Stimulated activated CD4-positive, alpha-beta T cell treated with anti-CD3 and anti-CD28 coated beads, Interleukin-12 subunit alpha, Interleukin-12 subunit beta, amount 100 ng/mL, for 48 hours (primary cell): Measurements from ENCODE around the gene ITGB3.
A peak's percentile ranks its signal among the peaks of the same experiment; 100 is the strongest.
"Not testable (repeated sequence)": the region's sequence is repeated elsewhere in the genome, so short reads cannot be mapped to it uniquely, and the experiment has no call there.

Experiments
- DNase-seq, 3 donors: peaks; one replicate each; pipeline ENCODE4 v3.0.0-alpha.2; 2020; ENCODE audit warnings: low read depth in 2 of 3, low spot score in 1 of 3

ITGB3 gene

DNA sequence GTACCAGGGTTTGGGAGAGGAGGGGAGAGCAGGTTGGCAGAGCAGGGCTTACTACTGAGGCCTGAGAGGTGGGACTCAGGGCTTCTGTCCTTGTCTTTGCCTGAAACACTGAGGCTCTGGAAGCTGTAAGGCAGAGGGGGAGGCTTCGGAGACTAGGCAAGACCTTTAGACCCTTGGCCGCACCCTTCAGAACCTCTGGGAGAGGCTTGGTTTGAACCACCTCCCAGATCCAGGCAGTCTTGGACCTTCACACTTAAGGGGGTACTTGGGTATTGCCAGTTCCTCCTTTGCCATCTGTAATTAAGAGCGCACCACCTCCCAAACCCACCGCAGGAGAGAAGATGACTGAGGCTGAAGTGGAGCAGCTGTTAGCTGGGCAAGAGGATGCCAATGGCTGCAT is 31.6 kb upstream of the ITGB3 start:
- no peak for DNase-seq

DNA sequence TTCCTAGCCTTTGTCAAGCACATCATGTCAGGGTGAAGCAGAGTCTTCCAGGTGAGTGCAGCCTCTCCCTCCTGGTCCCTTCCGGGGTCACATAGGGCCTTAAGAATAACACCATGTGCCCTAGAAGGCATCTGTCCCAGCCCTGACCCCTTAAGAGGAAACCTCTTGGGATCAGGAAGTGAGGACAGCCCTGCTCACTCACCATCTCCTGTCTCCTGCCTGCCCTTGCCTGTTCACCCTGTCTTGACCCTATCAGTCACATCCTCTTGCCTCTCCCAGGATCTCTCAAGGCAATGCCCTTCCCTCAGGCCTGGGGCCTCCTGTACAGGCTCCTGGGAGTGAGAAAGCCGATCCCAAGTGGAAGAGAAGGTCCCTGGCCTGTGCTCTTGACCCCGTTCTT is 30.6 kb upstream of the ITGB3 start:
- no peak for DNase-seq

DNA sequence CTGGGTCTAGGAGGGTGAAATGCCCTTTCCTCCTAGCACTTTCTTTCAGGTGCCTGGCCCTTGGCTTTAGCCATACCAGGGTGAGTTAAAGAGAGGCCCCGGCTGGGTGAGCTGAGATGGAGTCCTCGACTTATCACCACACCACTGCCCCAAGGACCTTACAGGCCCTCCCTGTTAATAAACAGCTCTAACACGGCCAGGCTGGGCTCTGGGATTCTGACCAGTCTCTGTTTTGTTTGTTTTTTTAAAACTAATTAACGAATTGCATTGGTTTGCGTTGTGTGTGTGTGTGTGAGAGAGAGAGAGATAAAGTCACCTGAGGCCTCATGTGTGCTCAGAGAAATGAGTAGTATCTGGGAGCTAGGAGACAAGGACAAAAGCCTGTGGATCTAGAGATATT is 30.2 kb upstream of the ITGB3 start:
- no peak for DNase-seq

DNA sequence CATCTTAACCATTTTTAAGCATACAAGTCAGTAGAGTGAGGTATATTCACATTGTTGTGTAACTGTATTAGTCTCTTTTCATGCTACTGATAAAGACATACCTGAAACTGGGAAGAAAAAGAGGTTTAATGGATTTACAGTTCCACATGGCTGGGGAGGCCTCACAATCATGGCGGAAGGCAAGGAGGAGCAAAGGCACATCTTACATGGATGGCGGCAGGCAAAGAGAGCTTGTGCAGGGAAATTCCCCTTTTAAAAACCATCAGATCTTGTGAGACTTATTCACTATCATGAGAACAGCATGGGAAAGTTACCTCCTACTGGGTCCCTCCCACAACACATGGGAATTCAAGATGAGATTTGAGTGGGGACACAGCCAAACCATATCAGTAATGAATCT is 29.6 kb upstream of the ITGB3 start:
- DNase-seq, result not testable (repeated sequence)

DNA sequence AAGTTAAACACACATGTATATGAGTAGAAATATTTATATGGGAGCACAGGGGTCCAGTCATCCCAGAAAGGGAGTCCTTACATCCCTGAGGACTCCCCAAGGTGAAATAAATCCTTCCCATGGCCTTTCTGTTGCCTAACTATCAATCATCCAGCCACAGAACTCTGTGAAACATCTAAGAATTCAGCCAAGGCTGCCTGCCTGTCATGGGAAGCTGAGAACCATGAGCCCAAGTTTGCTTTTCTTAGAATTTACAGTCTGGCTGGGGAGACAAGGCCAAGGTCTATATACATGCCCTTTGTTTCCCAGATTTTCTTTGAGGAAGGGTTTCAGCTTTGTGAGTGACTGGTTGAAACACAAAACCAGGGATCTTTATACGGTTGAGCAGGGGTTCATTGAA is 28.7 kb upstream of the ITGB3 start:
- DNase-seq, result no peak

DNA sequence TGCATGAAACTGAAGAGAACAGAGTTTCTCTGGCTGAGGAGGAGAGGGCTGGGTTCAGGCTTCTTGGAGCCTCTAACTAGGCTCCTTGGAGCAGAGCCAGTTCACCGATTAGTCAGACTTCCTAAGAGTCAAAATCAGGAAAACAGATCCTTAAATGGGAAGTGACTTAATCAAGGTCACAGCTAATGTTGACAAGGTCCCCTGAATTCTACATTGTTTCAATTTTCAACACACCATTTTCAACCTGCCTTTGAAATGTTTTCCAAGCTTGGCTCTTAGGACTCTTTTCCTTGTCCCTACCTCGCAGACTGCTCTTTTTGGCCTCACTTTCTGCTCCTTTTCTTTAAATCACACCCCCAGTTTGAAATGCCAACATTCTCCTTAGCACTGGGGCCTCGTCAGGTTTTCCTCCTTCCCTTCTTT is 28.2 kb upstream of the ITGB3 start:
- DNase-seq, result no peak

DNA sequence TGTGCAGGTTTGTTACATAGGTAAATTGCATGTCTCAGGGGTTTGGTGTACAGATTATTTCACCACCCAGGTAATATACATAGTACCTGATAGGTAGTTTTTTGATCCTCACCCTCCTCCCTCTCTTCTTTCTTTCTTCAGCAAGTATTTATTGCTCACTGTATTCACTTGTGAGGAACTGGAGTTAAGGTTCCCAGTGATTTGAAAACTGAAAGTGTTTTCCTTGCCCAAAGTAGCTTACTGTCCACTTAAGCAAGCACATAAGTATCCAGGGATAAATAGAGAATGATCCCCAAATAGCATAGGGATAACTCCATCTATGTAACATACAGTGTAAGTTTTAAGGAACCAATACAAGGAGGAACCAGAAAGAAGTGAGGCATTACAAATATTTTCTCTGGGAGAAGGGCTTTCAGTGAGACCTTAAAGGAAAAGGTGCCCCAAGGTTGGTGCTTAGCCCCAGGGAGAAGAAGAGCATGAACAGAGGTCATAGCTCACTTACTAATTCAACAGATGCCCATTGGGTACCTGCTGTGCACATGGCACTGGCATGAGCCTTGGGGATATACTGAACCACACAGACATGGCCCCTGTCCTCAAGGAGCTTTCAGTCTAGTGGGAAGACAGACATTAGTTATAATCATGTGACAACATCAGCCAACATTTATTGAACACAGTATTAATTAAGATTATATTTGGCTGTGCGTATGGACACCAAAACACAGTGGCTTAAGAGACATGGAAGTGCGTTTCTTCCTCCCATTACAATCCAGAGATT is 27.5 kb upstream of the ITGB3 start:
- no peak for DNase-seq

DNA sequence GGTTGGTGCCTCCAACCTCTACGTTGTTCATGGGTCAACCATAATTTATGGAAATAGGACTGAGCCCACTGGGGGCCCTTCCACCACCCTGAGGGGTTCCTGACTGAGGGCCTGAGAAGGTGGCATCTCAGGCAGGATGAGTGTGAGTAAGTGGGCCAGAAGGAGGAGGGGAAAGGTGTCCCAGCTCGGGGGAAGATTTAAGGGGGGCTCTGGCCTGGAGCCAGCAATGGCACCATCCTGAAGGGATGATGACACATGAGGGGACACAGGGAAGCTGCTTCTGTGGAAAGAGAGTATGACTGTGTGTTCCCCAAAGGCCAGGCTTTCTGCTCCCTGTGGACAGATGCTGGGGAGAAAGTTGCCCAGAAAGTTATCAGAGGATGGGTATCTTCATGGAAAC is 25.8 kb upstream of the ITGB3 start:
- no peak for DNase-seq

DNA sequence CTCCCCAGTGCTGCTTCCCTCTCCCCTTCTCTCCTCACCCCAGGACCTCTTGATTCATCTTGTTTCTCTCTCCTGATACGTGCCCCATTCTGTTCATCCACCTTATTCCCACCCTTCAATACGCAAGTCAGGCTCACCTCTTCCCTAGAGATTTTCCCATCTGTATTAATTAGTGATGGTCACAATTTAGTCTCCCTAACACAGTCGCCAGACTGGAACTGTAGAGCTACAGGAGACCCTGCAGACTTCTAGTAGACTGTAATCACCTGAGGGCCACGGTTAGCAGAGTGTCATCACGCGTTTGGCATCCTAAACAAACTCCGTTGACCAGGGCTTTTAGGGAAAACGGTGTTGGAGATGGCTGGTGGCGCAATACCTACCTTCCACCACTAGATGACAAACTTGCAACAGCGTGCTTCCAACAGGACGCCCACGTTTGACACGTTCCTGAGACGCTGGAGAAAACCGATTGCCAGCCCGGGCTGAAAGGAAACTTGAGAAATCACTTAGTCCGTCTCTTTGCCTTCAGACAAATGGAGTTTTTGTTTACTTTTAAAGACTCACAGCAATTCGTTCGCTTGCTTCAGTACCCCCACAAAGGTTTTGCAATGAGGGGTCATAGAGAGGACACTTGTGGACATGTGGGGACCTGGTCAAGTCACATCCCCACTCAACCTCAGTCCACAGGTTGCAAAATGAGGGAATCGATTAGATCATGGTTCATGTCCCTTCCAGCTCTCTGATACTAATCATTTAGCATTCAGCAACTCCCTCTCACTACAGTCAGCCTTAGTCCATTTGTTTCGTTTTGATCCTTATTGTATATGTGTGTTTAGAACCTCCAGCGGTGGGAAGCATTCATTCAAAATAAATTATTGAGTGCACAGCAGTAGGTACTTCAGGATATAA is 23.8 kb upstream of the ITGB3 start:
- peak; percentile 61 to 75 (median 70) for DNase-seq

DNA sequence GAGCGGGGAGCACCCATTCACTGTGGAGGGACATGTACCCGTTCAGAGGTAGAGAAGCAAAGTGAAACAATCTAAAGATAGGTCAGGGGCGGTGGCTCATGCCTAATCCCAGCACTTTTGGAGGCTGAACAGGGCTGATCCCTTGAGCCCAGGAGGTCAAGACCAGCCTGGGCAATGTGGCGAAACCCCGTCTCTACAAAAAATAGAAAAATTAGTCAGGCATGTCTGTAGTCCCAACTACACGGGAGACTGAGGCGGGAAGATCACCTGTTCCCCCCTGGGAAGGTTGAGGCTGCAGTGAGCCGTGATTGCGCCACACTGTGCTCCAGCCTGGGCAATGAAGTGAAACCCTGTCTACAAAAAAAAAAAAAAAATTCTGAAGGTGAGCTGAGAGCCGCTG is 22.8 kb upstream of the ITGB3 start:
- no peak for DNase-seq

DNA sequence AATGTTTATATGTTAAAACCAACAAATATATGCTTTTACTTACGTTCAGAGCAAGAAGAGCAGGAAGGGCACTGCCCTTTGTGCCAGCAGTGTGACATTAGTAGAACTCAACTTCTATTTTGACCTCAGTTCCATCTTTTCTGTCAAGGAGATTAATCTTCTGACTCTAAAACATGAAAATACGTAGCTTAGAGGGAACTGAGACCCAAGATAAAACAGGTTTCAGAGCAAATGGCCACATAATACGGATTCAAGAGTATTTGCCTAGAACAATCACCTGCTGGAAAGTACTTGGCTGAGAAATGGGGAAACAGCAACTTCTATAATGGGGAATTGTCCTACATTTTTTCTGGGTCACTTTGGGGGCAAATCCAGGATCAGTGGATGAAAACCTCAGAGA is 22.3 kb upstream of the ITGB3 start:
- no peak for DNase-seq

DNA sequence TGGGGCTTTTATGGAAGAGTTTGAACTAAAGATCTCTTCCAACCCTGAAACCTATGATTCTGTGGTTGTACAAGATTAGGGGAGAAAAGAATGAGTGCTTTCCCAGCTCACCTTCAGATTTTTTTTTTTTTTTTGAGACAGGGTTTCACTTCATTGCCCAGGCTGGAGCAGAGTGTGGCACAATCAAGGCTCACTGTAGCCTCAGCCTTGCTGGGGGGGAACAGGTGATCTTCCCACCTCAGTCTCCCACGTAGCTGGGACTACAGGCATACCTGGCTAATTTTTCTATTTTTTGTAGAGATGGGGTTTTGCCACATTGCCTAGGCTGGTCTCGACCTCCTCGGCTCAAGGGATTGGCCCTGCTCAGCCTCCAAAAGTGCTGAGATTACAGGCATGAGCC is 21.8 kb upstream of the ITGB3 start:
- DNase-seq, result no peak

DNA sequence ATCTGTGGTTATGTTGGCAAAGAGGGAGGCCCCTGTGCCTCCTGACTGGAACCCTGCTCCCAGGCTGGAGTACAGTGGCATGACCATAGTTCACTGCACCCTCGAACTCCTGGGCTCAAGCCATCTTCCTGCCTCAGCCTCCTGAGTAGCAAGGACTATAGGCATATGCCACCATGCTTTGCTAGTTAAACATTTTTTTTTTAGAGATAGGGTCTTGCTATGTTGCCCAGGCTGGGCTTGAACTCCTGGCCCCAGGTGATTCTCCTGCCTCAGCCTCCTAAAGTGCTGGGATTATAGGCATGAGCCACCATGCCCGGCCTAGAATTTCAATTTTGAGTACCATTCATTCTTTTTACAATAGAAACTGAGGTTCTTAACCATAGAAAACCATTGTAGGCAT is 21.2 kb upstream of the ITGB3 start:
- DNase-seq, result no peak

DNA sequence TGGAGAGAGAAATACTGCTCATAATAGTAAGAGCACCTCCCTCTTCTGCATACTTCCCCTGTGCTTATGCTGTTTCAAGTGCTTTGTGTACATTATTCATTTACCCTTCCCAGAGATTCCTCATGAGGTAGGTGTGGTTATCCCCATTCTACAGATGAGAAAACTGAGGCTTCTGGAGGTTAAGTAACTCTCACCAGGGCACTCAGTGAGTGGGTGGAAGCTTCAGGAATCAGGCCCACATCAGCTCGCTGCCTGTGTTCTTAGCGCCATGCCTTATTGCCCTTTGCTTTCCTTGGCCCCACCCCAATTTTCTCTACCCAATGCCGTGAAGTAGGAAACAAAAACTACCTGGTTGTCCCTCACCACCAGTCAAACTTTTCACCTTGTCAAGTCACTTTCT is 18.1 kb upstream of the ITGB3 start:
- no peak for DNase-seq

DNA sequence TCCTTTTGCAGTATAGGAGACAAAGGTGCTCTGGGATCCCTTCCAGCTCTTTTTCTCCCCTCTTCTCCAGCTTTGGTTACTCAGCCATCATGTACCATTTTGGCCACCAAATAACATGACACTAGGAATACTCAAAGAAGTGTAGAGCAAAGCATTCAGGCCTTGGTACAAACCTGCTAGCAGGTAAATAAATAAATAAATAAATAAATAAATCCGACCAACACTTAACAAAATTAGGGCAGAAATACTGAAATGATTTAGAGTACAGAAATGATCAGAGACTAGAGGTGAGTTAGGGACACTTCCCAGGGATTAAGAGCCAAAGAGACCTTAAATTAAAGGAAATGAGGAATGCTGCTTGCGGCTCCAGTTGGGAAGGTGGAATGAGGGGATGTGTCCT is 17.7 kb upstream of the ITGB3 start:
- no peak for DNase-seq

DNA sequence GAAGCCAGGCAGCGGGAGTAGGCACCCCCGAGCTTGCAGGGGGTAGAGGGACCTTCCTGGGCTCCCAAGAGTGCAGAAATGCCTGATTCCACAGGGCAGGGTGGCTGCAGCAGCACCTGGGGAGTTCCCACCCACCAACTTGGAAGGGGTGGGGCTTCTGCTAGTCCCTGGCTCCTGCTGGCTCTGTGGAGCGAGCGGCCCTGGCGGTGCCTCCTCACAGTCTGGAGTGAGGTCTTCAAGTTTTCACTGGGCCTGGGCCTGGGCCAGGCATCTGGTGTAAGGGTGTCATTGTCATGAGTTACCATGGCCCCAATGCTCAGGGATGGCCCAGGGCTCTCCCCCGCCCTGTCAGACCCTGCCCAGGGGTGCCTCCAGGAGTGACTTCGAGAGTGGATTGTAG is 15.8 kb upstream of the ITGB3 start:
- DNase-seq, result no peak

DNA sequence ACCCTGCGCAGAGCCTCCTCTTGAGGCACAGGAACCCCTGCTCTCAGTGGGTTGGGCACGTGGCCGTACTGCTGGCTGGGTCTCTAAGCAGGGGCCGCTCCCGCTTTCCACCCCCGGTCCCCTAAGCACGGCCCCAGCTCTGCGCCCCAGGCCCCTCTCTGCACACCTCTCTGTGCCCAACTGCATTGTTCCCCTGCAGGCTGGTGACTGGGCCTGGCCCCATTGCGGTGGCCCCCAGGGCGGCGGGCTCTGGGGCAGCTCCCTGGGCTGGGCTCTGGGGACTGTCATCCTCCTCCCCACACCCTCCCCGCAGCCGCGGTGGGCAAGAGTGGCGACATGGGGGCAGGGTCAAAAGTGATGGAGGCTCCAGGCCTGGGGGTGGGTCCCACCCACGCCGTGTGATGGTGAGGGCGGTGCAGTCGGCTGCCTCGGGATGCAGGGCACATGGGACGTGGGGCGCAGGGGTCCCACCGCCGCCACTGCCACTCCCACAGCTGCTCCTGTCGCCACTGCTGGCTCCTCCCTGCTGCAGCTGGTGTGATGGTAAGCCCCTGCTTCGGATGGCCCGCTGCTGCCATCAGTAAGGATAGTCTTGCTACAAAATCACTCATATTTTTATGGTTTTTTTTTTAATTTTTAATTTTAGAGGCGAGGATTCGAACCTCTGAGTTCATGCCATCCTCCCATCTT is 15.2 kb upstream of the ITGB3 start:
- DNase-seq, result no peak

DNA sequence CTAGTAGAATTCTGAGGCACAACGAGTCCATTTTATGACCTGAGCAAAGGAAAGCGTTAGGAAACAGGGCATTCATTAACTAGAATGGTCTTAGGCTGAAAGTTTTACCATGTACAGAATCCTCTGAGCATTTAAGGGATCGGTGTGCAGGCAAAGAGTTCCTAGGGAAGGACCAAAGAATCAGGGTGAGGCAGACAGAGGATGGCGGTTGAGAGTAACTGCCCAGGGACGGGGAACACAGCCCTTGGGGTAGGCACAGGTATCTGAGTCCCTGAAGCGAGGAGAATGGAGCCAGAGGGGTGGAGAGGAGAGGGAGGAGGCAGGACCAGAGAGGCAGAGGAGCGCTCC is 14.0 kb upstream of the ITGB3 start:
- no peak for DNase-seq

DNA sequence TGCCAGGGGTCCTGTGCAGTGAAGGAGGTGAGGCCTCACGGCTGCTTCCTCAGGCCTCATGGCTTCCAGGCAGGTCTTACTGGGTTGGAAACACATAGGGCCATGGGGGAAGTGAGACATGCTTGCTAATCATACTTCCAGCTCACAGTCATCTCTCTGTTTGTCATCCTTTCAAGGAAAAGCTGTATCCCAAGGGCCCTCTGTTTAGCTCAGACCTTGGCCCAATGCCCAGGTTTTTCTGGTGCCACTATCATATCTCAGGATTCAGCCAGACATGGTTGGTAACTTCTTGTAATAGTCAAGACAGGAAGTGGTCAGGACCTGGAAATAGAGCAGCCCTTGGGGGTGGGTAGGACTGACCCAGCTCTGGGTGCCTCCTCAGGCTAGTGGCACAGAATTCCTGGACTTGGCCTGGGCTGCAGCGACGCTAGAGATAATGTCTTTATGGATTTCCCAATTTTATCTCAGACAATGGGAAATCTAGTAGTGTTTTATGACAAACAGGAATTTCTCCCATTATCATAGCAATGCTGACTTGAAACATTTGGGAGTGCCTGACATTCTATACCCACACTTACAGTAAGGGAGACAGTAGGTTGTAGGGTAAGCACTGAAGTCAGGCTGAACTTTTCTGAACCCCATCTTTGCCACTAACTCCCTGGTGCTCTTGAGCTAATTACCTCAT is 13.5 kb upstream of the ITGB3 start:
- DNase-seq, result no peak

DNA sequence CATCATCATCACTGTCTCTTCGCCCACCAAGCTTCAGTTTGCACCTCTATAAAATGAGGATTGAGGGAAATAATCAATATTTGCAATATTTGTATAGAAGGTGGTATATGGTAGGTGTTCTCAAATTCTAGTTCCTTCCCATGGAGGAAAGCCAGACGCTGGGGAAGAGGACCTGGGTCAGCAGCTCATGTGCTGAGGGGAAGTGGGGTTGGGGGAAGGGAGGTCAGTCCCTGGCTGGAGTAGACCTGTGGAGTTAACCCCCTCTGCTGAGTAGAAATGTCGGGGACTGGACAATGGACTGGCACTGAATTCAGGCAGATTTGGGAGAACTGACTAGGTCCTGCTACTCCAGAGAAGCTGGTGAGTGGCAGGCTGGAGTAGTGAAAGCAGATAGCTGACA is 12.8 kb upstream of the ITGB3 start:
- DNase-seq, result no peak

DNA sequence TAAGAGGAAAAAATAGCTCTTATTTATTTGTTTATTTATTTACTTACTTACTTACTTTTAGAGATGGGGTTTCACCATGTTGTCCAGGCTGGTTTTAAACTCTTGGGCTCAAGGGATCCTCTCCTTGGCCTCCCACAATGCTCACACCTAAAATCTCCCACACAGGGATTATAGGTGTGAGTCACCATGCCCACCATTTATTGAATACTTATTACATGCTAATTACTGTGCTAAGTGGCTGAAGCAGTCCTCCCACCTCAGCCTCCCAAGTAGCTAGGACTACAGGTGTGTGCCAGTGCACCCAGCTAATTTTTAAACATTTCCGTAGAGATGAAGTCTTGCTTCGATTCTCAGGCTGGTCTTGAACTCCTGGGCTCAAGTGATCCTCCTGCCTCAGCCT is 11.0 kb upstream of the ITGB3 start:
- DNase-seq, result no peak
